ENCODE data around the gene DEFB125.
"Not testable (repeated sequence)": the region's sequence is repeated elsewhere in the genome, so short reads cannot be mapped to it uniquely, and the experiment has no call there.

The DEFB125 gene

GRCh38 chr20:87401-87800 lies at the start of gene DEFB125:
Gene DEFB125 (plus strand): TSS chr20:87672. CDS start chr20:87710, 38 bp downstream.
- DNase-seq (ENCODE audit: low spot score): no peak

GRCh38 chr20:60035-60918 lies 27.2 kb upstream of the DEFB125 start:
- DNase-seq (ENCODE audit: low spot score): no peak

GRCh38 chr20:61230-61629 lies 26.2 kb upstream of the DEFB125 start:
- DNase-seq (ENCODE audit: low spot score): no peak

GRCh38 chr20:61757-62156 lies 25.7 kb upstream of the DEFB125 start:
- no peak for DNase-seq (ENCODE audit: low spot score)

- no peak for DNase-seq (ENCODE audit: low spot score)
Observed at GRCh38 chr20:62487-62886, 25.0 kb upstream of the DEFB125 start.

GRCh38 chr20:64026-64603 lies 23.4 kb upstream of the DEFB125 start:
- no peak for DNase-seq (ENCODE audit: low spot score)

- no peak for DNase-seq (ENCODE audit: low spot score)
Observed at GRCh38 chr20:64766-65322, 22.6 kb upstream of the DEFB125 start.

GRCh38 chr20:77231-77630 lies 10.2 kb upstream of the DEFB125 start:
- no peak for DNase-seq (ENCODE audit: low spot score)

GRCh38 chr20:78338-78737 lies 9.1 kb upstream of the DEFB125 start:
- no peak for DNase-seq (ENCODE audit: low spot score)

- no peak for DNase-seq (ENCODE audit: low spot score)
Observed at GRCh38 chr20:79565-79964, 7.9 kb upstream of the DEFB125 start.

GRCh38 chr20:90651-91050 lies 3.2 kb downstream of the DEFB125 start:
- no peak for DNase-seq (ENCODE audit: low spot score)

GRCh38 chr20:93641-94040 lies 6.2 kb downstream of the DEFB125 start:
- no peak for DNase-seq (ENCODE audit: low spot score)

- no peak for DNase-seq (ENCODE audit: low spot score)
Observed at GRCh38 chr20:95215-95614, 7.7 kb downstream of the DEFB125 start.

GRCh38 chr20:97691-98090 lies 10.2 kb downstream of the DEFB125 start:
- DNase-seq (ENCODE audit: low spot score): not testable (repeated sequence)

- DNase-seq (ENCODE audit: low spot score): no peak
Observed at GRCh38 chr20:101975-102374, 14.5 kb downstream of the DEFB125 start.

- no peak for DNase-seq (ENCODE audit: low spot score)
Observed at GRCh38 chr20:103456-103855, 16.0 kb downstream of the DEFB125 start.

- DNase-seq (ENCODE audit: low spot score): no peak
Observed at GRCh38 chr20:112396-112795, 24.9 kb downstream of the DEFB125 start.

GRCh38 chr20:117518-117917 lies 30.0 kb downstream of the DEFB125 start:
- DNase-seq (ENCODE audit: low spot score): no peak

GRCh38 chr20:129786-130323 lies 42.4 kb downstream of the DEFB125 start:
- not testable (repeated sequence) for DNase-seq (ENCODE audit: low spot score)

GRCh38 chr20:137668-138490 lies 50.4 kb downstream of the DEFB125 start:
- DNase-seq (ENCODE audit: low spot score): no peak

- DNase-seq (ENCODE audit: low spot score): no peak
Observed at GRCh38 chr20:142290-142689, 54.8 kb downstream of the DEFB125 start, which contains the start of gene DEFB126. Gene DEFB126 (plus strand): TSS chr20:142590. CDS start chr20:142629, 39 bp downstream.

- no peak for DNase-seq (ENCODE audit: low spot score)
Observed at GRCh38 chr20:145877-146276, 58.4 kb downstream of the DEFB125 start.

Measured in D341Med (cell line).